ENCODE measurements around the gene ANKRD33B. TPM values are rescaled to one million over a fixed set of nuclear protein-coding genes. Genes with fewer than 3 reads are reported as not detected.

The ANKRD33B gene
- total RNA-seq, 1 experiment from 2014 or later, result 4.0 TPM

DNA sequence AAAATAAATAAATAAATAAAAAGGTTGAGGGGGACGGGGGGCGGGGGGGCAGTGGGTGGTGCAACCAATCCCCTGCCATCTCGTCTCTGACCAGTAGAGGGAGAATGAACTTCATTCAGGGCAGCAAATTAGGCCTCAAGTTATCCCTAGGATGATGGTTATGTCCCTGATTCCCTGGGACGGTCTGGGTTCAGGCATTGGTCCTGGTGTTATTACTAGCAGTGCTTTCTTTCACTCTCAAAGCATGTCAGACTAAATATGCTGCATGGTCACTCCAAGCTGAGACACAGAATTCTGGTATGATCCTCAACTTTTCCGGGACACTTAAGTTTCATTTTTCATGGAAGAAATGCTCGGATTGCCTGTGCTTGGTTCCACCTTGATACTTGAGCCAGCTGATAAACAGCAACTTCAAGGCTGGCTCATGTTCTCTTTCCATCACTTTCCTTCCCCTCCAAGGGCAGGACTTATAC lies 137.7 kb downstream of the ANKRD33B start:
- Histone ChIP-seq H3K4me1 (peaks cover 32% of the 10 kb centered on the region), H3K9me3 (replicated peaks) (no peaks in the 10 kb centered on the region), H3K27me3 (no peaks in the 10 kb centered on the region), H3K36me3 (no peaks in the 10 kb centered on the region), H3K4me3 (no peak overlapping the region), H3K27ac (peak overlapping the region; percentile 33)
- DNase-seq, result peak; percentile 14 to 54

DNA sequence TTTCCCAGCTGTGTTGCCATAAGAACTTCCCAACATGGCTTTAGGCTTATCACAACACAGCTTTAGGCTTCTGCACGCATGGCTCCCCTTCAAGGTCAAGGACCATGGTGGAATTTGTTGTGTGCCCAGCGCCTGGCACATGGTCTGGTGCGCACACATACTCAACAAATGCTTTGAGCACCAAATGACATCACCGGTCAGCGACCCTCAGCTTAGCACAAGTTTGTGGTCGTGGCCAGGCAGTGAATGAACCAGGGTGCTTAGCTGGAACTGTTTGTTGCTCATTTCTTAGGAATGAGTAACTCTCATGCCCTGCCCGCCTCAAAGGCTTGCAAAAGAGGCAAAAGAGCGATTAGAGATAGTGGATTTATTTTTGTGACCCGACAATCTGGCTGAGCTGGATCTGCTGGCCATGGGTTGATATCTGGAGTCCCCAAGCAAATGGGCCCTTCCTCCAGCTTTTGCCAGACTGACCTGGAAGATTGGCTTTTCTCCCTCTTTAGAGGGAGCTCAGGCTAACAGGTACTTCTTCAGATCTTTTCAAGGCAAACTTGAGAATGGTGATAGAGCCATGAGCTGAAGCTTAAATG lies 138.3 kb downstream of the ANKRD33B start:
- Histone ChIP-seq H3K4me1 (peaks cover 32% of the 10 kb centered on the region), H3K27ac (peak overlapping the region; percentile 33), H3K9me3 (replicated peaks) (no peaks in the 10 kb centered on the region), H3K4me3 (no peak overlapping the region), H3K27me3 (no peaks in the 10 kb centered on the region), H3K36me3 (no peaks in the 10 kb centered on the region)
- DNase-seq, result peak; percentile 15 to 32

DNA sequence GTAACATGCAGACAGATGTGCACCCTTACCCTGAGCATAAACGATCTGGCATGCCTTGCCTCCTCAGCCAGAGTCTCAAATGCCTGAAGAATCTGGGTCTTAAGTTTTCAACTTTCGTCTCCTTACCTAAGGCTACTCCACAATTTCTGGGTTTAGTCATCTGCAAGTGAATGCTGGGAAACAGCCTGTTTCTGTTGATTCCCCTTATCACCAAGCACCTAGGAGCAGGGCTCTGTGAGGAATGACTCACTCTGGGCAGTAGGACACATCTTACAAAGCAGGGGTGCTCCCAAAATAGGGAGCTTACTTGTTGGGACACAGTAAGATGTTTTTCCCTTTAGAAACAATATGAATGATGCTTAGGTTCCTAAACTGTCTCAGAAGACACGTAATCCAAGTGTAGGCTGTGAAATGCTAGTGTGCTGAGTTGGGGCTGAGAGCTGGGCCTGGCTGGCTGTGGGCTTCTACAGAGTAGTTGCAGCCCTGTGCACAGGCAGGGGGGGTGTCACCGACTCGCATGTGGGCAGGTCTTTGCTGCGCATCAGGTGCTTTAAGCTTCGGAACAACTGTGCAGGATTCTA lies 139.1 kb downstream of the ANKRD33B start:
- Histone ChIP-seq H3K9me3 (replicated peaks) (no peaks in the 10 kb centered on the region), H3K4me1 (peaks cover 32% of the 10 kb centered on the region), H3K36me3 (no peaks in the 10 kb centered on the region), H3K4me3 (no peak overlapping the region), H3K27me3 (no peaks in the 10 kb centered on the region), H3K27ac (no peak overlapping the region)
- DNase-seq, result no peak

DNA sequence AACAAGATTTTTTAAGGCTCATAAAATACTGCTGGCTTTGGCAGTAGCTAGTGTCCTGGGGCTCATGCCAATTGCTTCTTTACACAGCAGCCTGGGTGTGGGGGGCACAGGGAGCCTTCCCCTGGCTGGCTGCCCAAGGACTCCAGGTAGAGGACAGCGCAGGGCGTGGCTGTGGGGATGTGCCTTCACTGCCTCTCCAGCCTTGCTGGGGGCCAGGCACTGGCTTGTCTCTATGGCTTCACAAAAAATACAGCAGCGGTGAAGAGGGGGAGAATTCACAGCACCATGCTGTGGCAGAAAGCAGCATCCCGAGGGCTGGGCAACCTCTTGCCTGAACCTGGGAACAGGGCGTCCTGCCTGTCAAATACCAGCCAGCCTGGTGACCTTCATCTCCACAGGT lies 139.8 kb downstream of the ANKRD33B start:
- Histone ChIP-seq H3K36me3 (no peaks in the 10 kb centered on the region), H3K9me3 (replicated peaks) (no peaks in the 10 kb centered on the region), H3K27ac (no peak overlapping the region), H3K27me3 (no peaks in the 10 kb centered on the region), H3K4me3 (no peak overlapping the region), H3K4me1 (peaks cover 32% of the 10 kb centered on the region)
- DNase-seq, result no peak

DNA sequence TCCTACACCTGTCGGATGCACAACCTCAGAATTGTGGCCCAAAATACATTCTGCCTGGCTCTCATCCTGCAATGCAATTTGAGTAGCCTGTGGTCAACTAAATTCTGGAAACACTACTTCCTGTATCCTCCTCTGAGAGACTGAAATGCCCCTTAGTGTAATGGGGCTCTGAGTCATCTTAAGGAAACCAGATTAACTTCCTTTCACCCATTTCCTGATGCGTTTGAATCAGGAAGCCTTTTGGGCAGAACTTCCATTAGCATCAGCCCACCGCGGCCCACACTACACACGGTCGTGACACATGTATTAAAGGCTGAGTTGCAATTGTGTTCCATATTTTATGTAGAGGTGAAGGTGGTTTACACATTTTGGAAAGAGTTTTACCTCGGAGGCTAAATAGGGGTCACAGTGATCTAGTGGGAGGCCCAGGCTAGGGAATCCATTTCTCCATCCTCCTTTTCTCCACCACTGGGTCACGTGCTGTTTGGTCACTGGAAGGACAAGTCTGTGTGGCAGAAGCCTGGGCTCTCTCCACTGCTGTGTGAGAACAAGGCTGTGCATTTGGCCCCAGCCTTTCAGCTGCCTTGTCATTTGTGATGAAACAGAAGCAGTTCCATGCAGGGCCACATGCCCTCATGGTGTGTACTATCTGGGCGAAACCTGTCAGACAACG lies 141.2 kb downstream of the ANKRD33B start:
- Histone ChIP-seq H3K27ac (peak overlapping the region; percentile 47), H3K36me3 (no peaks in the 10 kb centered on the region), H3K4me1 (peaks cover 32% of the 10 kb centered on the region), H3K27me3 (no peaks in the 10 kb centered on the region), H3K4me3 (no peak overlapping the region), H3K9me3 (replicated peaks) (no peaks in the 10 kb centered on the region)
- peak; percentile 39 to 70 for DNase-seq

DNA sequence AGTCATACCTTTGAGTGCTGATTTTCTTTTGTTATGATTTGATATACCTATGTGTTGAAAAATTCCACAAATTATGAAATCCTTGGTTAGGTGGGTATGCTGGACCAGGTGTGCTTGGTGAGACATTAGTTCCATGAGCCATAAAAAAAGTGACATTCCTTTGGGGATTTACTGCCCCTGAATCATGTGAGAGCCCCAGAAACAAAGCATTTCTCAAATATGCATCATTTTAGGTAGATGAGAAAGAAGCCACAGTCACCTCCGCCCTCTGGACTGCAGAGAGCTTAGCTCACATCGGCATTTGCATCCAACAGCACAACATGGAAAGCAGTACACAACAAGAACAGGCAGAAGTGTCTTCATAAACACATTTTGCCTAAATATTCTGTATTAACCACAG lies 141.9 kb downstream of the ANKRD33B start:
- Histone ChIP-seq H3K27me3 (no peaks in the 10 kb centered on the region), H3K27ac (no peak overlapping the region; the same call in 1 of the 2 replicates), H3K9me3 (replicated peaks) (no peaks in the 10 kb centered on the region), H3K4me3 (no peak overlapping the region), H3K36me3 (no peaks in the 10 kb centered on the region), H3K4me1 (peaks cover 32% of the 10 kb centered on the region)
- DNase-seq, result no peak

DNA sequence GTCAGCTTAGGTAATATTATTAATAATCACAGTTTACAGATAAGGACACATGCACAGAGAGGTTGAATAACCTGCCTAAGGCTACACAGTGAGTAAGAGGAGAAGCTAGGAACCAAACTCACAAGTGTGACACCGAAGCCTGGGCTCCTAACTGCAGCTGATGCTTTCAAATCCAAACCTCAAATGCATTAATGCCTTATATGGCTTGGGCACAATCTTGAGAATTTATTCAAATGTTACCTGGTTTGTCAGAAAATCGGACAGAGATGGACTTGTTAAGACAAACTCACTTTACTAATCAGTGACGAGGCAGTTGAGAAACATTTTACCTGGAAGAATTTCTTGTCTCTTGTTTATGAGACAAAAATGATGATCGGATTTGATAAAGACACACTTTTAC lies 142.5 kb downstream of the ANKRD33B start:
- Histone ChIP-seq H3K9me3 (replicated peaks) (no peaks in the 10 kb centered on the region), H3K27ac (no peak overlapping the region), H3K27me3 (no peaks in the 10 kb centered on the region), H3K4me3 (no peak overlapping the region), H3K4me1 (peaks cover 32% of the 10 kb centered on the region), H3K36me3 (no peaks in the 10 kb centered on the region)
- no peak for DNase-seq

Other genes with a start within 250 kb of the ANKRD33B start
- 24.5 and 31.9 TPM in 2 replicates for gene MARCHF6, start 210.4 kb upstream of the ANKRD33B start, total RNA-seq (2014; rRNA removed; shearing (Covaris generic))
- gene ROPN1L, start 122.2 kb upstream of the ANKRD33B start, total RNA-seq (2014; rRNA removed; shearing (Covaris generic)), result 0.14 TPM in 1 of 2 replicates, not detected in the other
- gene DAP, start 197.2 kb downstream of the ANKRD33B start, total RNA-seq (2014; rRNA removed; shearing (Covaris generic)), result 10.0 and 10.8 TPM in 2 replicates